WERI-Rb-1 (cell line): ENCODE measurements around the gene CFAP99.

Experiments used
- DNase-seq: peaks from one replicate; pipeline ENCODE4 v3.0.0-alpha.2; 2020
- H3K27ac ChIP-seq: fragments of 250-450 bp; sonication (Bioruptor Pico); 2 replicates; pipeline ENCODE4 v1.5.1; 2020; ENCODE audit warnings: mild to moderate bottlenecking, moderate library complexity
- H3K27me3 ChIP-seq: fragments of 250-450 bp; sonication (Bioruptor Pico); 2 replicates; pipeline ENCODE4 v1.5.1; 2021; ENCODE audit warnings: mild to moderate bottlenecking, low read depth, moderate library complexity; ENCODE audit not compliant: insufficient read depth, severe bottlenecking
- H3K36me3 ChIP-seq: fragments of 250-450 bp; sonication (Bioruptor Pico); 2 replicates; pipeline ENCODE4 v1.5.1; 2020; ENCODE audit warnings: mild to moderate bottlenecking, moderate library complexity
- H3K4me3 ChIP-seq: 2 replicates; pipeline ENCODE4 v1.5.1; 2011; ENCODE audit warnings: low read depth, mild to moderate bottlenecking, control low read depth, low read length
- H3K9me3 ChIP-seq: fragments of 250-450 bp; sonication (Bioruptor Pico); 2 replicates; pipeline ENCODE4 v1.5.1; 2021; ENCODE audit warnings: mild to moderate bottlenecking, moderate library complexity; ENCODE audit not compliant: severe bottlenecking
- CTCF ChIP-seq: IDR thresholded peaks from 2 replicates; pipeline ENCODE4 v1.5.1; 2011; ENCODE audit warnings: low read depth, mild to moderate bottlenecking, control low read depth, inconsistent platforms, low read length

The CFAP99 gene

GRCh38 chr4:2446656-2447564 is 28.2 kb downstream of the CFAP99 start:
- Histone ChIP-seq H3K27me3 (no peaks in the 10 kb centered on the region), H3K36me3 (no peaks in the 10 kb centered on the region), H3K9me3 (no peaks in the 10 kb centered on the region), H3K4me3 (no peak overlapping the region), H3K27ac (no peak overlapping the region)
- TF ChIP-seq CTCF, result no peak
- DNase-seq, result no peak

GRCh38 chr4:2448589-2448988 is 29.8 kb downstream of the CFAP99 start:
- TF ChIP-seq CTCF, result no peak
- Histone ChIP-seq H3K27me3 (no peaks in the 10 kb centered on the region), H3K27ac (no peak overlapping the region), H3K4me3 (no peak overlapping the region), H3K36me3 (no peaks in the 10 kb centered on the region), H3K9me3 (no peaks in the 10 kb centered on the region)
- no peak for DNase-seq

GRCh38 chr4:2449051-2449450 is 30.3 kb downstream of the CFAP99 start:
- H3K36me3 ChIP-seq, result no peaks in the 10 kb centered on the region
- no peaks in the 10 kb centered on the region for H3K27me3 ChIP-seq
- no peaks in the 10 kb centered on the region for H3K9me3 ChIP-seq
- no peak overlapping the region for H3K4me3 ChIP-seq
- TF ChIP-seq CTCF, result no peak
- no peak for DNase-seq
- no peak overlapping the region for H3K27ac ChIP-seq

GRCh38 chr4:2449511-2450392 is 31.0 kb downstream of the CFAP99 start:
- Histone ChIP-seq H3K36me3 (no peaks in the 10 kb centered on the region), H3K27ac (no peak overlapping the region), H3K4me3 (no peak overlapping the region), H3K9me3 (no peaks in the 10 kb centered on the region), H3K27me3 (no peaks in the 10 kb centered on the region)
- no peak for DNase-seq
- no peak for TF ChIP-seq CTCF

- TF ChIP-seq CTCF, result no peak
- Histone ChIP-seq H3K4me3 (no peak overlapping the region), H3K36me3 (no peaks in the 10 kb centered on the region), H3K27me3 (no peaks in the 10 kb centered on the region), H3K9me3 (no peaks in the 10 kb centered on the region), H3K27ac (no peak overlapping the region)
- DNase-seq, result no peak
Measured at GRCh38 chr4:2450394-2451035, 31.8 kb downstream of the CFAP99 start.
